ENCODE measurements around the gene BCAS4. TPM values are rescaled to one million over a fixed set of nuclear protein-coding genes. Genes with fewer than 3 reads are reported as not detected.
"Not testable (repeated sequence)": the region's sequence is repeated elsewhere in the genome, so short reads cannot be mapped to it uniquely, and the experiment has no call there.

Gene BCAS4
- total RNA-seq, 1 donor from 2014 or later: 7.8 TPM

DNA sequence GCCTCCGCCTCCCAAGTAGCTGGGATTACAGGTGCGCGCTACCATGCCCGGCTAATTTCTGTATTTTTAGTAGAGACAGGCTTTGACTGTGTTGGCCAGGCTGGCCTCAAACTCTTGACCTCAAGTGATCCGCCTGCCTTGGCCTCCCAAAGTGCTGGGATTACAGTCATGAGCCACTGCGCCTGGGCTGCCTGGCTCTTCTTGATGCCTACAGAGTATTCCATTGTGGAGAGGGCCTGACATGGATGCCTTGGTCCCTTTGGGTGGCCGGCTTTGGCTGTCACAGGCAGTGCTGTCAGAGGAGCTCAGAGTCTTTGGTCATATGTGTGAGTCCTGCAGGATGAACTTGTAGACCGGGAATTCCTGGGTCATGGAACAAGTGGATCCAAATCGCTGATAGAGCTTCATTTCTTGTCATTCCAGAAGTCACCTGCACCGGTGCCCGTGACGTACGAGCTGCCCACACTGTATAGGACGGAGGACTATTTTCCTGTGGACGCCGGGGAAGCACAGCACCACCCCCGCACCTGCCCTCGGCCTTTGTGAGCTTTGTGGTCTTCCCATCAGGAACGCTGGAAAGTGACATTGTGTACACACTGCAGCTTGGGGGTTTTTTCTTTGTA is 81.3 kb downstream of the BCAS4 start:
- no peaks in the 10 kb centered on the region for H3K9me3 Mint-ChIP-seq
- no peak overlapping the region for H3K4me3 Mint-ChIP-seq
- H3K27ac Mint-ChIP-seq: no peak overlapping the region
- DNase-seq (ENCODE audit: low spot score): no peak
- H3K36me3 Mint-ChIP-seq (ENCODE audit: low read depth): no peaks in the 10 kb centered on the region
- intact Hi-C loops (cut with micrococcal nuclease): no loop called here
- no peaks in the 10 kb centered on the region for H3K27me3 Mint-ChIP-seq (ENCODE audit: insufficient read depth)
- no peaks in the 10 kb centered on the region for H3K4me1 Mint-ChIP-seq (ENCODE audit: low read depth)

- intact Hi-C loops (cut with micrococcal nuclease): no loop called here
- no peaks in the 10 kb centered on the region for H3K36me3 Mint-ChIP-seq (ENCODE audit: low read depth)
These were observed 82.0 kb downstream of the BCAS4 start for GRCh38 chr20:50876816-50877215.

GRCh38 chr20:50877232-50877743 is 82.4 kb downstream of the BCAS4 start:
- H3K27ac Mint-ChIP-seq: no peak overlapping the region
- H3K9me3 Mint-ChIP-seq: no peaks in the 10 kb centered on the region
- no peaks in the 10 kb centered on the region for H3K36me3 Mint-ChIP-seq (ENCODE audit: low read depth)
- intact Hi-C loops (cut with micrococcal nuclease): no loop called here
- H3K4me3 Mint-ChIP-seq: no peak overlapping the region
- no peaks in the 10 kb centered on the region for H3K4me1 Mint-ChIP-seq (ENCODE audit: low read depth)
- no peak for DNase-seq (ENCODE audit: low spot score)
- no peaks in the 10 kb centered on the region for H3K27me3 Mint-ChIP-seq (ENCODE audit: insufficient read depth)

More at GRCh38 chr20:50876816-50877215, 82.0 kb downstream of the BCAS4 start:
- DNase-seq (ENCODE audit: low spot score): no peak
- no peaks in the 10 kb centered on the region for H3K27me3 Mint-ChIP-seq (ENCODE audit: insufficient read depth)
- no peaks in the 10 kb centered on the region for H3K9me3 Mint-ChIP-seq
- no peak overlapping the region for H3K27ac Mint-ChIP-seq
- H3K4me3 Mint-ChIP-seq: no peak overlapping the region
- H3K4me1 Mint-ChIP-seq (ENCODE audit: low read depth): no peaks in the 10 kb centered on the region

GRCh38 chr20:50879649-50880550 is 85.0 kb downstream of the BCAS4 start:
- H3K36me3 Mint-ChIP-seq (ENCODE audit: low read depth): no peaks in the 10 kb centered on the region
- no peak for DNase-seq (ENCODE audit: low spot score)
- no peaks in the 10 kb centered on the region for H3K9me3 Mint-ChIP-seq
- no peak overlapping the region for H3K27ac Mint-ChIP-seq
- intact Hi-C loops (cut with micrococcal nuclease): no loop called here
- H3K4me1 Mint-ChIP-seq (ENCODE audit: low read depth): no peaks in the 10 kb centered on the region
- no peak overlapping the region for H3K4me3 Mint-ChIP-seq
- no peaks in the 10 kb centered on the region for H3K27me3 Mint-ChIP-seq (ENCODE audit: insufficient read depth)

- H3K4me1 Mint-ChIP-seq (ENCODE audit: low read depth); H3K27ac Mint-ChIP-seq; H3K4me3 Mint-ChIP-seq; H3K36me3 Mint-ChIP-seq (ENCODE audit: low read depth); intact Hi-C loops (cut with micrococcal nuclease); H3K9me3 Mint-ChIP-seq; H3K27me3 Mint-ChIP-seq (ENCODE audit: insufficient read depth); DNase-seq (ENCODE audit: low spot score): not testable (repeated sequence)
These were observed 87.0 kb downstream of the BCAS4 start for GRCh38 chr20:50881759-50882424.

- no peak for DNase-seq (ENCODE audit: low spot score)
- Mint-ChIP-seq H3K27me3 (ENCODE audit: insufficient read depth) (no peaks in the 10 kb centered on the region), H3K27ac (no peak overlapping the region), H3K4me3 (no peak overlapping the region), H3K9me3 (no peaks in the 10 kb centered on the region), H3K36me3 (ENCODE audit: low read depth) (peaks cover 3% of the 10 kb centered on the region), H3K4me1 (ENCODE audit: low read depth) (no peaks in the 10 kb centered on the region)
- intact Hi-C loops (cut with micrococcal nuclease): no loop called here
These were observed 89.0 kb downstream of the BCAS4 start for GRCh38 chr20:50883856-50884255.

GRCh38 chr20:50885068-50885467 is 90.2 kb downstream of the BCAS4 start:
- Mint-ChIP-seq H3K9me3 (no peaks in the 10 kb centered on the region), H3K27me3 (ENCODE audit: insufficient read depth) (no peaks in the 10 kb centered on the region), H3K4me3 (no peak overlapping the region), H3K4me1 (ENCODE audit: low read depth) (no peaks in the 10 kb centered on the region), H3K27ac (no peak overlapping the region), H3K36me3 (ENCODE audit: low read depth) (peaks cover 6% of the 10 kb centered on the region)
- intact Hi-C loops (cut with micrococcal nuclease): no loop called here
- no peak for DNase-seq (ENCODE audit: low spot score)

GRCh38 chr20:50885781-50886180 is 90.9 kb downstream of the BCAS4 start:
- Mint-ChIP-seq H3K9me3 (no peaks in the 10 kb centered on the region), H3K27ac (no peak overlapping the region), H3K36me3 (ENCODE audit: low read depth) (peaks cover 9% of the 10 kb centered on the region), H3K4me3 (no peak overlapping the region), H3K27me3 (ENCODE audit: insufficient read depth) (no peaks in the 10 kb centered on the region), H3K4me1 (ENCODE audit: low read depth) (no peaks in the 10 kb centered on the region)
- no peak for DNase-seq (ENCODE audit: low spot score)
- intact Hi-C loops (cut with micrococcal nuclease): no loop called here

DNA sequence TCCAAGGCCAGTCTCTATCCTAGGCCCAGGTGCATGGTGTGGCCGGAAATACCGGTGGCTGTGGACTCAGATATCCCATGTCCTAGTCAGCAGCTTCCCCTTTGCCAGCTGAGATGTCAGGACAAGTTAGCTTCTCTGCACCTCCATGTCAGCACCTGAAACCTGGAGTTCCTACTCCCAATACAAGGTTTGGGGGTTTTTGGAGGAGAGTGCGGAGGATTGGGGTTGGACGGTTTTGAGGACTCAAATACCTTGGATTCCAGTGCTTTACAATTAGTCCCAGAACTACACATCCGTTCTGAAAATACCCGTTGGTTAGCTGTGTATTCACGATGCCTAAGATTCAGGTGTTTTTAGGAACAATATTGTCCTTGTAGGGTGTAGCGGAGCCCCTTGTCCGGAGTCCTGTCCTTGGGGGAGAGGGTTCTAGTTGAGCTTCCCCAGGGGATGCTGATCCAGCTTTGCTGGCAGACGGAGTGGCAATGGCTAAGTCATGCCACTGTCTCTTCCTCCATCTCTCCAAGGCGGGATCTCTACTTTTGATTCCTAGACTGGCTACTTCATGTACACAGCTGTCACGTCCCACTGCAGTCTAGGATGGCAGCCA is 91.4 kb downstream of the BCAS4 start:
- DNase-seq (ENCODE audit: low spot score): no peak
- no peaks in the 10 kb centered on the region for H3K4me1 Mint-ChIP-seq (ENCODE audit: low read depth)
- no peaks in the 10 kb centered on the region for H3K9me3 Mint-ChIP-seq
- H3K27ac Mint-ChIP-seq: no peak overlapping the region
- H3K36me3 Mint-ChIP-seq (ENCODE audit: low read depth): peaks cover 11% of the 10 kb centered on the region
- intact Hi-C loops (cut with micrococcal nuclease): no loop called here
- H3K27me3 Mint-ChIP-seq (ENCODE audit: insufficient read depth): no peaks in the 10 kb centered on the region
- H3K4me3 Mint-ChIP-seq: no peak overlapping the region

GRCh38 chr20:50887576-50887975 is 92.7 kb downstream of the BCAS4 start:
- Mint-ChIP-seq H3K9me3 (no peaks in the 10 kb centered on the region), H3K27me3 (ENCODE audit: insufficient read depth) (no peaks in the 10 kb centered on the region), H3K36me3 (ENCODE audit: low read depth) (peaks cover 16% of the 10 kb centered on the region), H3K4me3 (no peak overlapping the region), H3K4me1 (ENCODE audit: low read depth) (peaks cover 6% of the 10 kb centered on the region), H3K27ac (no peak overlapping the region)
- no peak for DNase-seq (ENCODE audit: low spot score)
- intact Hi-C loops (cut with micrococcal nuclease): no loop called here

DNA sequence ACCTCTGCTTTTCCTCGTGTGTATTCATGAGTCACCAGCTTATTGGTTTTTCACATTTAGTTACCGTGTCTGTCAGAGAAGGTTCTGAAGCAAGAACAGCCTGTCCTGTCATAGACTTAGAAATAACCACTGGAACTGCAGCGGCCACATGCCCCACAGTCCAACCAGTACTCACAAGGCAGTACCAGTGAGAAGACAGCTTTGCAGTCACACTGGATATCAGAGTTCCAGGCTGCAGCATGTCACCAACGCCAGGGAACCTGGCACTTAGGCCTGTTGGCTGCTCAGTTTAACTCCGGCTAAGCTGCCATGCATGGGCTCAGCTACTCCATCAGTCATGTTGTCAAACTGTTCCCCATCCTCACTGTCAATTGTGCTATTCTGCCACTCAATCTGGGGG is 96.3 kb downstream of the BCAS4 start:
- Mint-ChIP-seq H3K27me3 (ENCODE audit: insufficient read depth) (no peaks in the 10 kb centered on the region), H3K4me1 (ENCODE audit: low read depth) (peaks cover 8% of the 10 kb centered on the region), H3K36me3 (ENCODE audit: low read depth) (peaks cover 35% of the 10 kb centered on the region), H3K4me3 (no peak overlapping the region), H3K9me3 (no peaks in the 10 kb centered on the region), H3K27ac (no peak overlapping the region)
- DNase-seq (ENCODE audit: low spot score): no peak
- intact Hi-C loops (cut with micrococcal nuclease): no loop called here

DNA sequence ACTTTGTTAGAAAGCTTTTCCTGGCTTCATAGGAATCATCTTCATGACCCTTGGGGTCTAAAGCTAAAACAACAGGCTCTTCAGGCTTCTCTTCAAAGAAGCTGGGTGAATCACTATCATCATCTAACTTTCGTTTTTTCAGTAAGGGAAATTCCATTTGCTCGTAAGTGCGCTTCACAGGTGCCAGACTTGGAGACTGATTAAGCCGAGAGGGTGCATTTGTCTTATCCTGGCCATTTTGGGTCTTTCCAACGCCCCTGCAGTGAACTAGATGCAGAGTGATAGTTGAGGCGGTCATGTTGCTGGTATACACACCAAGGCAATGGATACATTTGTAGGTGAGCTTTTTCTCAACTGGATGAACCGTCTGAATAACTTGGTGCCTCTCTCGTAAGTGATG is 97.5 kb downstream of the BCAS4 start:
- Mint-ChIP-seq H3K4me3 (no peak overlapping the region), H3K9me3 (no peaks in the 10 kb centered on the region), H3K27me3 (ENCODE audit: insufficient read depth) (no peaks in the 10 kb centered on the region), H3K27ac (peak overlapping the region; percentile 22), H3K36me3 (ENCODE audit: low read depth) (peaks cover 41% of the 10 kb centered on the region), H3K4me1 (ENCODE audit: low read depth) (peaks cover 8% of the 10 kb centered on the region)
- no peak for DNase-seq (ENCODE audit: low spot score)
- intact Hi-C loops (cut with micrococcal nuclease): no loop called here

Data from activated T-helper 1 cell treated with anti-CD3 and anti-CD28 coated beads, Interleukin-12 subunit alpha, Interleukin-12 subunit beta, Interleukin-2, Interleukin-4 antibody, amounts not matched to agents 30 ng/mL and 10 ng/mL and 1 ng/mL, durations not matched to agents 14 hours and 24 hours and 36 hours (primary cell).